Thyroid gland (tissue), 4 donors: Measurements from ENCODE around the gene GSG1L2.

Source experiments
- CTCF ChIP-seq, 6 experiments: fragments of 200-600 bp in 3 of 6; fragments of 450-650 bp in 3 of 6; sonication (generic) in 3 of 6; IDR thresholded peaks; one replicate each; pipeline ENCODE4 v1.5.1; 2016 to 2019; ENCODE audit warnings: antibody characterized with exemption in 6 of 6, mild to moderate bottlenecking in 2 of 6, inconsistent platforms in 1 of 6, moderate library complexity in 1 of 6
- POLR2A ChIP-seq, 2 donors: fragments of 450-650 bp; IDR thresholded peaks; one replicate each; pipeline ENCODE4 v1.6.1; 2017; ENCODE audit warnings: antibody characterized with exemption in 2 of 2, mild to moderate bottlenecking in 2 of 2, moderate library complexity in 1 of 2

- peak; percentile 18 to 51 (median 26) for TF ChIP-seq CTCF (IDR thresholded peaks at IDR 0.05)
- TF ChIP-seq POLR2A (IDR thresholded peaks at IDR 0.05): no peak
These were observed 53.4 kb downstream of the GSG1L2 start for GRCh38 chr17:9768381-9768934.
